Neuronal stem cell (in vitro differentiated cells): ENCODE data around the gene IST1.

Experiments used
- DNase-seq: peaks from one replicate; pipeline ENCODE4 v3.0.0-alpha.2; 2013; ENCODE audit warnings: low spot score
- H2AFZ ChIP-seq: one replicate; pipeline ENCODE4 v1.6.1; 2013; ENCODE audit warnings: mild to moderate bottlenecking, low read length, inconsistent platforms
- H2AK5ac ChIP-seq: 2 replicates; pipeline ENCODE4 v1.6.1; 2013; ENCODE audit warnings: low read depth, mild to moderate bottlenecking, inconsistent platforms, low read length, moderate library complexity, mixed read lengths
- H2BK120ac ChIP-seq: 2 replicates; pipeline ENCODE4 v1.6.1; 2013; ENCODE audit warnings: low read depth, mild to moderate bottlenecking, inconsistent platforms, low read length, moderate library complexity, mixed read lengths
- H2BK12ac ChIP-seq: one replicate; pipeline ENCODE4 v1.6.1; 2013; ENCODE audit warnings: low read length, inconsistent platforms
- H2BK15ac ChIP-seq: 2 replicates; pipeline ENCODE4 v1.6.1; 2013; ENCODE audit warnings: mild to moderate bottlenecking, low read length, inconsistent platforms, mixed read lengths
- H2BK5ac ChIP-seq: one replicate; pipeline ENCODE4 v1.6.1; 2013; ENCODE audit warnings: inconsistent platforms, mild to moderate bottlenecking, low read length, moderate library complexity
- H3K14ac ChIP-seq: one replicate; pipeline ENCODE4 v1.6.1; 2013; ENCODE audit warnings: low read length, inconsistent platforms
- H3K18ac ChIP-seq: 2 replicates; pipeline ENCODE4 v1.6.1; 2013; ENCODE audit warnings: low read length, inconsistent platforms
- H3K23ac ChIP-seq: 2 replicates; pipeline ENCODE4 v1.6.1; 2013; ENCODE audit warnings: low read depth, mild to moderate bottlenecking, mixed read lengths, low read length, inconsistent platforms; ENCODE audit not compliant: poor library complexity
- H3K27ac ChIP-seq: replicated peaks from 3 replicates; pipeline ENCODE4 v1.5.1; 2013; ENCODE audit warnings: low read length, inconsistent platforms
- H3K27me3 ChIP-seq, 3 experiments: 2 replicates each; pipeline ENCODE4 v1.6.1; 2013; ENCODE audit warnings: low read length in 3 of 3, mild to moderate bottlenecking in 2 of 3, inconsistent platforms in 1 of 3, low read depth in 1 of 3, mixed read lengths in 1 of 3, moderate library complexity in 1 of 3; ENCODE audit not compliant: control insufficient read depth in 3 of 3, insufficient read depth in 3 of 3
- H3K36me3 ChIP-seq, 2 donors: replicated peaks in 1 of 2; 2 replicates each; pipeline ENCODE4 v1.6.1; 2013; ENCODE audit warnings: low read length in 2 of 2; ENCODE audit not compliant: control insufficient read depth in 2 of 2, insufficient read depth in 2 of 2
- H3K4ac ChIP-seq: 2 replicates; pipeline ENCODE4 v1.6.1; 2013; ENCODE audit warnings: inconsistent platforms, mild to moderate bottlenecking, low read length, moderate library complexity
- H3K4me1 ChIP-seq, 2 donors: 1 replicate in 1 of 2; 2 replicates in 1 of 2; pipeline ENCODE4 v1.6.1; 2013; ENCODE audit warnings: low read length in 2 of 2, low read depth in 1 of 2; ENCODE audit not compliant: control insufficient read depth in 2 of 2, insufficient read depth in 1 of 2
- H3K4me2 ChIP-seq: one replicate; pipeline ENCODE4 v1.6.1; 2013; ENCODE audit warnings: mild to moderate bottlenecking, low read length, inconsistent platforms; ENCODE audit not compliant: insufficient read depth, poor library complexity, severe bottlenecking
- H3K4me3 ChIP-seq, 2 donors: 2 replicates each; pipeline ENCODE4 v1.5.1; 2013; ENCODE audit warnings: low read length in 2 of 2, mild to moderate bottlenecking in 2 of 2, inconsistent platforms in 1 of 2, moderate library complexity in 1 of 2
- H3K79me1 ChIP-seq: one replicate; pipeline ENCODE4 v1.6.1; 2013; ENCODE audit warnings: low read depth, mild to moderate bottlenecking, inconsistent platforms, low read length, moderate library complexity
- H3K9ac ChIP-seq: one replicate; pipeline ENCODE4 v1.6.1; 2013; ENCODE audit warnings: mild to moderate bottlenecking, low read depth, low read length, inconsistent platforms; ENCODE audit not compliant: poor library complexity
- H3K9me3 ChIP-seq, 2 donors: replicated peaks in 1 of 2; 2 replicates each; pipeline versions ENCODE3 to v1.6.1; 2013; ENCODE audit warnings: low read length in 2 of 2, mild to moderate bottlenecking in 2 of 2, inconsistent platforms in 1 of 2, low read depth in 1 of 2, mixed read lengths in 1 of 2, moderate library complexity in 1 of 2; ENCODE audit not compliant: control insufficient read depth in 2 of 2, insufficient read depth in 1 of 2
- H4K8ac ChIP-seq: one replicate; pipeline ENCODE4 v1.6.1; 2013; ENCODE audit warnings: low read depth, mild to moderate bottlenecking, inconsistent platforms, low read length, moderate library complexity
- H4K91ac ChIP-seq: one replicate; pipeline ENCODE4 v1.6.1; 2013; ENCODE audit warnings: low read length, low read depth, mild to moderate bottlenecking, inconsistent platforms; ENCODE audit not compliant: poor library complexity
- WGBS, 2 donors: extraction: QIAGEN DNeasy Blood & Tissue Kit; methylation state at CpG; one replicate each; pipeline ENCODE4 v1.1.7; 2013; ENCODE audit warnings: missing lambda C conversion rate in 2 of 2, mixed read lengths in 1 of 2; ENCODE audit not compliant: insufficient read length in 2 of 2, insufficient replicate concordance in 1 of 2; ENCODE audit errors: extremely low coverage in 2 of 2; 5-methylcytosine and 5-hydroxymethylcytosine counted together

Gene IST1

DNA sequence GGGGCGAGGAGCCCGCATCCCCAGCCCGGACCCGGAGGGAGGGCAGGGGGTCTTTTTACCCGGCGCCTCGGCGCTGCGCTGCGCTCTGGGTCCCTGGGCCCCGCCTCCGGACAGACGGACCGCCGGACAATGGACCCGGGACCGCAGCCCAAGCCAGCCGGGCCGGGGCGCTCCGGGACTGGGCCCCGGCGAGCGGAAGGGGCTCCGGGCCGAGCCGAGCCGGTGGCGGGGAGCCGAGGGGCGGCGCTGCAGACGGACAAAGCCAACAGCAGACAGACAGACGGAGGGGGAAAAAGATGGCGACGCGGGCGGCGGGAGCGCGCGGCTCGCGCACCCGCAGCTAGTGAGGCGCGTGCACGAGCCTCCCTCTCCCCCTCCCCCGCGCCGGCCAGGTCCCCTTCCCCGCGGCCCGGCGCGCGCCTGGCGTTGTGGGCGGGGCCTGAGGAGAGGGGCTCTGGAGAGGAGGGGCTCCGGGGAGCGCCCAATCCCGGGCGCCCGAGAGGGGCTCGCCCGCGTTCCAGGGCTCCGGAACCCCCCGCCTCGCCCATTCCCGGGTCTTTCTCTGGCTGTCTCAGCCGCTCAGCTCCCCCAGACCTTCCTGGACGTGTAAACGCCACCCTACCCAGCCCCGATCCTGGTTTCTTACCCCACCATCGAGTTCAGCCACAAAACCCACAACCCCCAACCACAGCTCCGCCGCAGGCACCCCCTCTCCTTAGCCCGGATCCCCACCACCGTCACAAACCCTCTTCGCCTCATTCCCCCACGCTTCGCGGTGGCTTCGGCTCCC lies 11.3 kb upstream of the IST1 start, which contains the start of gene ZNF821:
Gene ZNF821 (minus strand): TSS at position 334 of the 790 bp plus-strand sequence. CDS start 4,236 bp downstream, outside the sequence.
- Histone ChIP-seq H3K27ac (peak within 1 kb of the TSS; percentile 76), H3K9me3 (no peaks in the 10 kb centered on the region)
- no CpG with 5 or more reads among the region's 85 CpGs for WGBS, 2 donors

GRCh38 chr16:71885261-71885650 lies 10.1 kb upstream of the IST1 start:
- no CpG with 5 or more reads among the region's 4 CpGs for WGBS, 2 donors
- no peak for DNase-seq

More for the DNA sequence above, 11.3 kb upstream of the IST1 start, which contains the start of gene ZNF821:
- H3K18ac ChIP-seq: peak within 1 kb of the TSS; percentile 95
- DNase-seq: peak; percentile 93
- no peak within 1 kb of the TSS for H4K91ac ChIP-seq
- no peak within 1 kb of the TSS for H3K4ac ChIP-seq
- H3K4me1 ChIP-seq: peaks cover 4 to 5% of the 10 kb centered on the region in 2 donors
- H3K4me3 ChIP-seq: peak within 1 kb of the TSS; percentile 94 to 99
- H2BK120ac ChIP-seq: peak within 1 kb of the TSS; percentile 87
- no peak within 1 kb of the TSS for H4K8ac ChIP-seq
- peak within 1 kb of the TSS; percentile 90 for H2BK5ac ChIP-seq
- peak within 1 kb of the TSS; percentile 56 for H3K14ac ChIP-seq
- H3K23ac ChIP-seq: peak within 1 kb of the TSS; percentile 60
- H3K9ac ChIP-seq: peak within 1 kb of the TSS; percentile 90
- peak within 1 kb of the TSS; percentile 100 for H2AFZ ChIP-seq
- H2BK12ac ChIP-seq: no peak within 1 kb of the TSS
- H3K79me1 ChIP-seq: peaks cover 2% of the 10 kb centered on the region
- peak within 1 kb of the TSS; percentile 63 for H2AK5ac ChIP-seq
- peak within 1 kb of the TSS; percentile 78 for H3K4me2 ChIP-seq
- peak within 1 kb of the TSS; percentile 67 for H2BK15ac ChIP-seq
- H3K36me3 ChIP-seq: peaks cover 8 to 29% of the 10 kb centered on the region in 2 donors
- no peaks in the 10 kb centered on the region for H3K27me3 ChIP-seq

GRCh38 chr16:71889147-71889546 lies 6.2 kb upstream of the IST1 start:
- no peak overlapping the region for H3K23ac ChIP-seq
- H2AFZ ChIP-seq: no peak overlapping the region
- no peak overlapping the region for H3K27ac ChIP-seq
- no peak overlapping the region for H2BK120ac ChIP-seq
- H3K9me3 ChIP-seq: no peaks in the 10 kb centered on the region
- H3K4ac ChIP-seq: no peak overlapping the region
- no peak overlapping the region for H2BK5ac ChIP-seq
- no peak overlapping the region for H2BK15ac ChIP-seq
- H3K79me1 ChIP-seq: no peaks in the 10 kb centered on the region
- no peak overlapping the region for H4K91ac ChIP-seq
- no peak for DNase-seq
- no peaks in the 10 kb centered on the region for H3K4me1 ChIP-seq
- no peak overlapping the region for H3K18ac ChIP-seq
- H3K27me3 ChIP-seq: no peaks in the 10 kb centered on the region
- no peak overlapping the region for H3K14ac ChIP-seq
- no CpG with 5 or more reads among the region's 3 CpGs for WGBS, 2 donors
- H2BK12ac ChIP-seq: no peak overlapping the region
- no peak overlapping the region for H3K4me3 ChIP-seq
- no peak overlapping the region for H3K4me2 ChIP-seq
- H4K8ac ChIP-seq: no peak overlapping the region
- H3K36me3 ChIP-seq: no peaks in the 10 kb centered on the region
- H3K9ac ChIP-seq: no peak overlapping the region
- no peak overlapping the region for H2AK5ac ChIP-seq

More at GRCh38 chr16:71885261-71885650, 10.1 kb upstream of the IST1 start:
- no peak overlapping the region for H3K14ac ChIP-seq
- no peaks in the 10 kb centered on the region for H3K9me3 ChIP-seq
- no peak overlapping the region for H3K18ac ChIP-seq
- H4K91ac ChIP-seq: no peak overlapping the region
- peaks cover 6 to 17% of the 10 kb centered on the region in 2 donors for H3K36me3 ChIP-seq
- H2AK5ac ChIP-seq: no peak overlapping the region
- H3K27me3 ChIP-seq: no peaks in the 10 kb centered on the region
- no peak overlapping the region for H2BK5ac ChIP-seq
- H3K79me1 ChIP-seq: peaks cover 2% of the 10 kb centered on the region
- H3K4me2 ChIP-seq: no peak overlapping the region
- peak overlapping the region; percentile 100 for H2AFZ ChIP-seq
- no peak overlapping the region for H3K4ac ChIP-seq
- no peak overlapping the region for H3K9ac ChIP-seq
- H3K23ac ChIP-seq: no peak overlapping the region
- H4K8ac ChIP-seq: no peak overlapping the region
- no peak overlapping the region for H2BK120ac ChIP-seq
- H3K4me1 ChIP-seq: peaks cover 4 to 5% of the 10 kb centered on the region in 2 donors
- no peak overlapping the region for H2BK12ac ChIP-seq
- peak overlapping the region in 1 of 2 donors; percentile 94 for H3K4me3 ChIP-seq
- H2BK15ac ChIP-seq: no peak overlapping the region
- H3K27ac ChIP-seq: no peak overlapping the region

DNA sequence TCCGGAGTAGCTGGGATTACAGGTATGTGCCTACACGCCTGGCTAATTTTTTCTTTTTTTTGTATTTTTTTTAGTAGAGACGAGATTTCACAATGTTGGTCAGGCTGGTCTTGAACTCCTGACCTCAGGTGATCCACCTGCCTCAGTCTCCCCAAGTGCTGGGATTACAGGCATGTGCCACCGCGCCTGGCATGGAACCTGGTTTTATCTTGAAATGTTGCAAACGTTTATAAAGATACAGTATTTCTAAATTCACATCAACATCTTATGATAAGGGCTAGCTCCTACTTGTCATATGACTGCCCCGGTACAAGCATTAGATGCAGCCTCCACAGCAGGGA lies 1.5 kb upstream of the IST1 start:
- Histone ChIP-seq H3K18ac (no peak overlapping the region), H3K9ac (no peak overlapping the region), H3K23ac (no peak overlapping the region), H3K27me3 (no peaks in the 10 kb centered on the region), H3K4me3 (peak overlapping the region; percentile 88 to 90), H3K36me3 (peaks cover 0 to 20% of the 10 kb centered on the region in 2 donors), H3K27ac (no peak overlapping the region), H2AFZ (peak overlapping the region; percentile 87), H3K9me3 (peaks cover 0 to 7% of the 10 kb centered on the region in 2 donors), H3K4me1 (peaks cover 0 to 1% of the 10 kb centered on the region in 2 donors), H2AK5ac (no peak overlapping the region), H3K79me1 (peaks cover 3% of the 10 kb centered on the region), H2BK15ac (no peak overlapping the region), H2BK5ac (no peak overlapping the region), H2BK12ac (no peak overlapping the region), H3K14ac (no peak overlapping the region), H3K4ac (no peak overlapping the region), H2BK120ac (no peak overlapping the region), H3K4me2 (peak overlapping the region; percentile 86), H4K91ac (no peak overlapping the region), H4K8ac (no peak overlapping the region)
- WGBS, 2 donors: no CpG with 5 or more reads among the region's 7 CpGs
- no peak for DNase-seq
